ENCODE measurements around the gene CTDSP1. TPM values are rescaled to one million over a fixed set of nuclear protein-coding genes. Genes with fewer than 3 reads are reported as not detected.

Gene CTDSP1
- total RNA-seq, 1 donor from 2014 or later, result 41.8 TPM

GRCh38 chr2:218398437-218399390, 954 bp upstream of the CTDSP1 start:
- no peaks in the 10 kb centered on the region for H3K36me3 Mint-ChIP-seq (ENCODE audit: low read depth, unreplicated experiment)
- Histone ChIP-seq H3K9me3 (ENCODE audit: insufficient read depth, low read depth, low read length) (no peaks in the 10 kb centered on the region), H4K20me1 (ENCODE audit: insufficient read depth, low read length) (peaks cover 16% of the 10 kb centered on the region), H3K27me3 (ENCODE audit: insufficient read depth, low read length) (no peaks in the 10 kb centered on the region), H3K4me3 (ENCODE audit: insufficient read depth, low read depth, low read length) (peak overlapping the region; percentile 73), H3K9ac (ENCODE audit: low read length) (peak overlapping the region; percentile 87), H3K79me2 (ENCODE audit: insufficient read depth, low read length) (peaks cover 27% of the 10 kb centered on the region), H2AFZ (ENCODE audit: low read depth, low read length) (peak overlapping the region; percentile 84), H3K4me2 (ENCODE audit: low read length) (peak overlapping the region; percentile 94), H3K27ac (ENCODE audit: low read depth, low read length) (peak overlapping the region; percentile 63), H3K36me3 (ENCODE audit: insufficient read depth, low read length) (no peaks in the 10 kb centered on the region), H3K4me1 (ENCODE audit: insufficient read depth, low read length) (peaks cover 39% of the 10 kb centered on the region)
- H3K9me3 Mint-ChIP-seq (ENCODE audit: unreplicated experiment), result no peaks in the 10 kb centered on the region
- peak overlapping the region; percentile 76 for H3K4me3 Mint-ChIP-seq (ENCODE audit: unreplicated experiment)
- peaks cover 11% of the 10 kb centered on the region for H3K4me1 Mint-ChIP-seq (ENCODE audit: low read depth, unreplicated experiment)
- FAIRE-seq (no peak), DNase-seq (ENCODE audit: low read depth) (peak; percentile 31)
- H3K27me3 Mint-ChIP-seq (ENCODE audit: low read depth, unreplicated experiment), result no peaks in the 10 kb centered on the region
- H3K27ac Mint-ChIP-seq (ENCODE audit: unreplicated experiment), result peak overlapping the region; percentile 53
- TF ChIP-seq CTCF (IDR thresholded peaks at IDR 0.05; ENCODE audit: insufficient read depth, low read depth, low read length) (no peak), EZH2 (IDR thresholded peaks at IDR 0.05; ENCODE audit: insufficient read depth, low read length) (no peak)

- Mint-ChIP-seq H3K4me1 (ENCODE audit: low read depth, unreplicated experiment) (peaks cover 11% of the 10 kb centered on the region), H3K4me3 (ENCODE audit: unreplicated experiment) (peak overlapping the region; percentile 92), H3K9me3 (ENCODE audit: unreplicated experiment) (no peaks in the 10 kb centered on the region), H3K27ac (ENCODE audit: unreplicated experiment) (no peak overlapping the region), H3K36me3 (ENCODE audit: low read depth, unreplicated experiment) (no peaks in the 10 kb centered on the region), H3K27me3 (ENCODE audit: low read depth, unreplicated experiment) (no peaks in the 10 kb centered on the region)
- H3K9ac ChIP-seq (ENCODE audit: low read length), result peak overlapping the region; percentile 86
- no peak for DNase-seq (ENCODE audit: low read depth)
- no peaks in the 10 kb centered on the region for H3K27me3 ChIP-seq (ENCODE audit: insufficient read depth, low read length)
- H3K4me2 ChIP-seq (ENCODE audit: low read length), result peak overlapping the region; percentile 87
- peak overlapping the region; percentile 73 for H3K4me3 ChIP-seq (ENCODE audit: insufficient read depth, low read depth, low read length)
- H3K79me2 ChIP-seq (ENCODE audit: insufficient read depth, low read length), result peaks cover 27% of the 10 kb centered on the region
- no peak for TF ChIP-seq CTCF (IDR thresholded peaks at IDR 0.05; ENCODE audit: insufficient read depth, low read depth, low read length)
- TF ChIP-seq EZH2 (IDR thresholded peaks at IDR 0.05; ENCODE audit: insufficient read depth, low read length), result no peak
- H2AFZ ChIP-seq (ENCODE audit: low read depth, low read length), result peak overlapping the region; percentile 66
- peak overlapping the region; percentile 65 for H3K27ac ChIP-seq (ENCODE audit: low read depth, low read length)
- H3K36me3 ChIP-seq (ENCODE audit: insufficient read depth, low read length), result peaks cover 3% of the 10 kb centered on the region
- no peaks in the 10 kb centered on the region for H3K9me3 ChIP-seq (ENCODE audit: insufficient read depth, low read depth, low read length)
- no peak for FAIRE-seq
- H3K4me1 ChIP-seq (ENCODE audit: insufficient read depth, low read length), result peaks cover 39% of the 10 kb centered on the region
- peaks cover 16% of the 10 kb centered on the region for H4K20me1 ChIP-seq (ENCODE audit: insufficient read depth, low read length)
Observed at GRCh38 chr2:218400167-218400929, 680 bp downstream of the CTDSP1 start.

Data from astrocyte (in vitro differentiated cells and primary cell).